Parathyroid adenoma (tissue), 2 donors: Measurements from ENCODE around the gene SPEF2.

ENCODE experiments used
- H2AFZ ChIP-seq: fragments of 300-600 bp; sonication (generic); one replicate; pipeline ENCODE4 v1.7.0; 2017; ENCODE audit warnings: antibody characterized with exemption, mild to moderate bottlenecking
- H3K27ac ChIP-seq: fragments of 300-600 bp; sonication (generic); one replicate; pipeline ENCODE4 v1.7.0; 2017
- H3K27me3 ChIP-seq: fragments of 300-600 bp; sonication (generic); one replicate; pipeline ENCODE4 v1.7.0; 2017; ENCODE audit warnings: low read length; ENCODE audit not compliant: control insufficient read depth, insufficient read depth
- H3K36me3 ChIP-seq: fragments of 300-600 bp; sonication (generic); one replicate; pipeline ENCODE4 v1.7.0; 2017; ENCODE audit warnings: low read length; ENCODE audit not compliant: control insufficient read depth, insufficient read depth
- H3K4me1 ChIP-seq: fragments of 300-600 bp; sonication (generic); one replicate; pipeline ENCODE4 v1.7.0; 2017; ENCODE audit warnings: control low read depth
- H3K4me2 ChIP-seq: fragments of 300-600 bp; sonication (generic); one replicate; pipeline ENCODE4 v1.7.0; 2017; ENCODE audit warnings: low read length
- H3K4me3 ChIP-seq: fragments of 300-600 bp; sonication (generic); one replicate; pipeline ENCODE4 v1.7.0; 2017; ENCODE audit warnings: low read depth, low read length
- H3K79me2 ChIP-seq: fragments of 300-600 bp; sonication (generic); one replicate; pipeline ENCODE4 v1.7.0; 2017; ENCODE audit warnings: control low read depth
- H3K9ac ChIP-seq: fragments of 300-600 bp; sonication (generic); one replicate; pipeline ENCODE4 v1.7.0; 2017; ENCODE audit warnings: mild to moderate bottlenecking
- H3K9me3 ChIP-seq: fragments of 300-600 bp; sonication (generic); one replicate; pipeline ENCODE4 v1.7.0; 2017; ENCODE audit warnings: low read length; ENCODE audit not compliant: control insufficient read depth
- CTCF ChIP-seq: fragments of 300-600 bp; sonication (generic); IDR thresholded peaks from one replicate; pipeline ENCODE4 v1.7.0; 2017; ENCODE audit warnings: antibody characterized with exemption, mild to moderate bottlenecking
- donor health status: primary hyperparathyroidism.

Gene SPEF2

GRCh38 chr5:35762368-35762767 lies 144.7 kb downstream of the SPEF2 start:
- H3K36me3 ChIP-seq = no peaks in the 10 kb centered on the region
- H3K27ac ChIP-seq = no peak overlapping the region
- H3K79me2 ChIP-seq = no peaks in the 10 kb centered on the region
- no peaks in the 10 kb centered on the region for H3K9me3 ChIP-seq
- H3K9ac ChIP-seq = no peak overlapping the region
- no peak overlapping the region for H2AFZ ChIP-seq
- TF ChIP-seq CTCF = no peak
- no peak overlapping the region for H3K4me2 ChIP-seq
- H3K4me3 ChIP-seq = no peak overlapping the region
- no peaks in the 10 kb centered on the region for H3K27me3 ChIP-seq
- no peaks in the 10 kb centered on the region for H3K4me1 ChIP-seq

- H3K36me3 ChIP-seq = no peaks in the 10 kb centered on the region
- no peak overlapping the region for H3K4me3 ChIP-seq
- no peak overlapping the region for H3K27ac ChIP-seq
- H3K9me3 ChIP-seq = no peaks in the 10 kb centered on the region
- no peak overlapping the region for H3K4me2 ChIP-seq
- no peaks in the 10 kb centered on the region for H3K4me1 ChIP-seq
- no peaks in the 10 kb centered on the region for H3K79me2 ChIP-seq
- no peak overlapping the region for H2AFZ ChIP-seq
- no peak overlapping the region for H3K9ac ChIP-seq
- H3K27me3 ChIP-seq = no peaks in the 10 kb centered on the region
- no peak for TF ChIP-seq CTCF
Observed at GRCh38 chr5:35765921-35766320, 148.3 kb downstream of the SPEF2 start.

- no peaks in the 10 kb centered on the region for H3K27me3 ChIP-seq
- no peak overlapping the region for H3K4me3 ChIP-seq
- H2AFZ ChIP-seq = no peak overlapping the region
- H3K9ac ChIP-seq = no peak overlapping the region
- no peak overlapping the region for H3K4me2 ChIP-seq
- H3K79me2 ChIP-seq = no peaks in the 10 kb centered on the region
- no peak overlapping the region for H3K27ac ChIP-seq
- H3K36me3 ChIP-seq = no peaks in the 10 kb centered on the region
- H3K9me3 ChIP-seq = no peaks in the 10 kb centered on the region
- H3K4me1 ChIP-seq = no peaks in the 10 kb centered on the region
- TF ChIP-seq CTCF = no peak
Observed at GRCh38 chr5:35771300-35771699, 153.6 kb downstream of the SPEF2 start.

GRCh38 chr5:35771839-35772238 lies 154.2 kb downstream of the SPEF2 start:
- no peak overlapping the region for H3K4me2 ChIP-seq
- H3K4me3 ChIP-seq = no peak overlapping the region
- no peak for TF ChIP-seq CTCF
- H3K27me3 ChIP-seq = no peaks in the 10 kb centered on the region
- H3K9ac ChIP-seq = no peak overlapping the region
- no peak overlapping the region for H3K27ac ChIP-seq
- no peaks in the 10 kb centered on the region for H3K79me2 ChIP-seq
- H2AFZ ChIP-seq = no peak overlapping the region
- no peaks in the 10 kb centered on the region for H3K4me1 ChIP-seq
- H3K9me3 ChIP-seq = no peaks in the 10 kb centered on the region
- H3K36me3 ChIP-seq = no peaks in the 10 kb centered on the region

GRCh38 chr5:35773967-35774366 lies 156.3 kb downstream of the SPEF2 start:
- H3K27ac ChIP-seq = no peak overlapping the region

More at GRCh38 chr5:35773967-35774366, 156.3 kb downstream of the SPEF2 start:
- H3K27me3 ChIP-seq = no peaks in the 10 kb centered on the region
- H3K9ac ChIP-seq = no peak overlapping the region
- H3K4me2 ChIP-seq = no peak overlapping the region
- H3K9me3 ChIP-seq = no peaks in the 10 kb centered on the region
- TF ChIP-seq CTCF = no peak
- no peaks in the 10 kb centered on the region for H3K79me2 ChIP-seq
- no peaks in the 10 kb centered on the region for H3K36me3 ChIP-seq
- H2AFZ ChIP-seq = no peak overlapping the region
- H3K4me1 ChIP-seq = no peaks in the 10 kb centered on the region
- H3K4me3 ChIP-seq = no peak overlapping the region
